Activated CD4-positive, alpha-beta T cell treated with anti-CD3 and anti-CD28 coated beads, Interleukin-2, amount 50 U/mL, for 24 hours (primary cell): Measurements from ENCODE around the gene NPIPA7.
"Not testable (repeated sequence)": the region's sequence is repeated elsewhere in the genome, so short reads cannot be mapped to it uniquely, and the experiment has no call there.

Experiments
- DNase-seq, 2 donors: peaks; one replicate each; pipeline ENCODE4 v3.0.0-alpha.2; 2020; ENCODE audit warnings: low read depth in 1 of 2, low spot score in 1 of 2

The NPIPA7 gene

GRCh38 chr16:16417914-16418544 lies 39.1 kb downstream of the NPIPA7 start:
- DNase-seq, result not testable (repeated sequence)

- not testable (repeated sequence) for DNase-seq
Measured at GRCh38 chr16:16420515-16420914, 41.6 kb downstream of the NPIPA7 start.

DNA sequence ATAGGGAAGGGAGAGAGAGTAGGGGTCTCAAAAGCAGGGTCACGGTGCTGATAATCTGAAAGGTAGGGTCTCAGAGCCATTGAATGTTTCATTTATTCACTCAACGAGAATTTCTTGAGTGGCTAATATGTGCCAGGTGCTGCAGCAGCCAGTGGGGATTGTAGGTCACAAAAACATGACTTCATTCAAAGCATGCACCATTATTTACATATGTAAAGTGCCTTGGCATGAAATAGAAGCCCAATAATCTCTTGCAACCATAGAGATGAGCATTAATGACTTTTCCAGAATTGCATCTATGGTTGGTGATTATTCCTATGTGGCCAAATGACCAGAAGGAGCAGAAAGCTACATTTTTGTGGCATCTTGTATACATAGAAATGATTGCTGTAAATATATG lies 46.2 kb downstream of the NPIPA7 start:
- DNase-seq, result not testable (repeated sequence)

DNA sequence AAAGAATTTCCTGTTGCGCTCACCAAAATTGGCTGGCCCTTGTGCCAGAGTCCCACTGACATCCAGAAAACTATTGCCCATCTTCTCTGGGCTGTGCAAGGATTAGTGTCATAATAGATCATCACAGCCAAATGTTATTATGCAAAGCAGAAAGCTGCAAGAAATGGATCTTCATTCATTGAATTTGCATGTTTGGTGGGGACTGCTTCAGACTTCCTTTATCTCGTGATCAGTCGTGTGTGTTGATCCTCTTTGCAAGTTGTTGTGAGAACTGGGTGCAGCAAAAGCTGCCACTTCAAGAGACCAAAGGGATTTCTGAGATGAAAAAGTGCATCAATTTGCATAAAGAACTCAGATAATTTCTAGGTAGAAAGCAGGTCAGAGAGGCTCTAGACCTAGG lies 52.2 kb downstream of the NPIPA7 start:
- DNase-seq, result not testable (repeated sequence)

DNA sequence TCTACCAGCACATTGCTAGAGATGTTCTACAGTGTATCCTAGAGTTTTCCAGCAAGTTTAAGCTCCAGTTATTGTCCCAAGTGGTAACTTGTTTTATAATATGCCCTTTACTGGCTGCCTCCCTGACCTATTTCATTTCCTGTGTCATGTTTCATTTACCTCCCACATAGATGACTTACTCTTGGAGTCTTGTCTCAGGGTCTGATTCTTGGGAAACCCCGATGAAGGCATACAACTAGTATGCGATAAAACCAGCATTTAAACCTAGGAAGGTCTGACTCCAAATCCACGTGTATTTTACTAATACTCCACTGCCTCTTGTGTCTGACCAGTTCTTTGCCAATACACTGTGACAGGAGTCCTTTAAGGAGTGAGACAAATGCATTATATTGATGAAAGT lies 55.8 kb downstream of the NPIPA7 start:
- not testable (repeated sequence) for DNase-seq

DNA sequence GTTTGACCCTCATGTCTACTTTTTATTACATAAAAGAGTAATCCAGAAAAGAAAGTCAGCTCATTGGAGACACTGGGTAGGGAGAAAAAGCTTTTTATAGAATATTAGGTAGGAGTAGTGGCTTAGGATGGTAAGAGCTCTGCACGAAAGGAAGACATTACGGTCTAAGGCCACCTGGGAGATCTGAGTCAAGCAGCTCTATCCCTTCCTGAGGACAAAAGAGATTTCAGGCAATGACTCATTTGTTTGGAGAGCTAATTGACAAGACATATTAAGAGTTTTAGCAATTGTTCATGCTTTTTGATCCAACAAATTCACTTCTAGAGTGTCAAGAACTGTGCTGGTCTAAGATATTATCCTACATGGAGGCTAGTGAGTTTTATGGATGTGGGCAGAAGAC lies 62.5 kb downstream of the NPIPA7 start:
- DNase-seq, result not testable (repeated sequence)
